ENCODE data around the gene RBM4. TPM values are rescaled to one million over a fixed set of nuclear protein-coding genes. Genes with fewer than 3 reads are reported as not detected.

Gene RBM4
- total RNA-seq, 1 experiment from 2014 or later = 144 TPM

DNA sequence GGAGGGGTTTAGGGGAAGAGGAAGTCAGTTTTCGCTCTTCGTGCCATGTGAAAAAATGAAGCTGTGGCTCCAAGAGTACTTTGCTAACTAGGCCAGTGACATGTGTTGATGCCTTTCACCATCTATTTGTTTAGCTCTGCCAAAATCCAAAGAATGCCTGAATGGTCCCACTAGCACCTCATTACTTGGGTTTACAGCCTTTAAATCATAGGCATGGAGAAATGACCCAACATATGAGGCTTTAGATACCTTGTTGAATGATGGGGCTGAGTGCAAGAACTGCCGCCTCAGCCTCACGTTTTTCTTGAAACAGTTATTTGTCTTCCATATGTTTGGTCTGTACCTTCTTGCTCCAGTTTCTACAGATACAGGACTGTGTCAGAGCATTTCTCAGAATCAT lies 8.3 kb downstream of the RBM4 start:
- intact Hi-C loops (cut with micrococcal nuclease; ENCODE audit: unreplicated experiment) = no loop called here
- Mint-ChIP-seq H3K4me1 (ENCODE audit: low read depth, unreplicated experiment) (peaks cover 44% of the 10 kb centered on the region), H3K4me3 (ENCODE audit: low read depth, unreplicated experiment) (no peak overlapping the region), H3K9me3 (ENCODE audit: low read depth, unreplicated experiment) (no peaks in the 10 kb centered on the region), H3K36me3 (ENCODE audit: insufficient read depth, unreplicated experiment) (peaks cover 92% of the 10 kb centered on the region), H3K27me3 (ENCODE audit: unreplicated experiment) (no peaks in the 10 kb centered on the region), H3K27ac (ENCODE audit: unreplicated experiment) (peak overlapping the region; percentile 39)
- TF ChIP-seq, protein P1, sequence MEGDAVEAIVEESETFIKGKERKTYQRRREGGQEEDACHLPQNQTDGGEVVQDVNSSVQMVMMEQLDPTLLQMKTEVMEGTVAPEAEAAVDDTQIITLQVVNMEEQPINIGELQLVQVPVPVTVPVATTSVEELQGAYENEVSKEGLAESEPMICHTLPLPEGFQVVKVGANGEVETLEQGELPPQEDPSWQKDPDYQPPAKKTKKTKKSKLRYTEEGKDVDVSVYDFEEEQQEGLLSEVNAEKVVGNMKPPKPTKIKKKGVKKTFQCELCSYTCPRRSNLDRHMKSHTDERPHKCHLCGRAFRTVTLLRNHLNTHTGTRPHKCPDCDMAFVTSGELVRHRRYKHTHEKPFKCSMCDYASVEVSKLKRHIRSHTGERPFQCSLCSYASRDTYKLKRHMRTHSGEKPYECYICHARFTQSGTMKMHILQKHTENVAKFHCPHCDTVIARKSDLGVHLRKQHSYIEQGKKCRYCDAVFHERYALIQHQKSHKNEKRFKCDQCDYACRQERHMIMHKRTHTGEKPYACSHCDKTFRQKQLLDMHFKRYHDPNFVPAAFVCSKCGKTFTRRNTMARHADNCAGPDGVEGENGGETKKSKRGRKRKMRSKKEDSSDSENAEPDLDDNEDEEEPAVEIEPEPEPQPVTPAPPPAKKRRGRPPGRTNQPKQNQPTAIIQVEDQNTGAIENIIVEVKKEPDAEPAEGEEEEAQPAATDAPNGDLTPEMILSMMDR (IDR thresholded peaks at IDR 0.05; ENCODE audit: unreplicated experiment) = no peak
- BruUV-seq (replicated peaks) = no TSS peak
- no peak for DNase-seq
- CTCF ChIA-PET = interaction anchor here (0.6 to 1.9 kb wide), 3 partner anchors 9 to 38 kb away, joined by 3 to 6 read pairs (median 6); no protein-coding TSS in a partner anchor

DNA sequence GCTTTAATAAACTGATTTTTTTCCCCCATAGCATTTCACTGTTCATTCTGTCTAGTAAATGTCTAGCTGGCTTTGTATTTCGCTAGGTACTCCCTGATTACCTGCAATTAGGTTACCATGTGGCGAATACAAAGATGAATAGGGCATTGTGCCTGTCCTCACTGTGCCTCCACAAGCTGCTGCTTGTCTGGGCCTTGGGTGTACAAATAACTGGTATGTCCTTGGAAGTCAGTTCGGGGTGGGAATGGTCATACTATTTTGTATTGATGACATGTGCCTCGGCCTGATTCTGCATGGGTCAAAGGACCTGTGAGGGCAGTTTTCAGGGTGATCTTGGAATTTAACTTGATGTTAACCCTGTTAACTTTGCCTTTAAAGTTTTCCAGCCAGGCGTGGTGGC lies 11.4 kb downstream of the RBM4 start:
- CTCF ChIA-PET = no interaction called here
- no peaks in the 10 kb centered on the region for H3K9me3 Mint-ChIP-seq (ENCODE audit: low read depth, unreplicated experiment)
- TF ChIP-seq, protein P1 (IDR thresholded peaks at IDR 0.05; ENCODE audit: unreplicated experiment) = no peak
- no peak overlapping the region for H3K27ac Mint-ChIP-seq (ENCODE audit: unreplicated experiment)
- H3K4me3 Mint-ChIP-seq (ENCODE audit: low read depth, unreplicated experiment) = no peak overlapping the region
- no peaks in the 10 kb centered on the region for H3K27me3 Mint-ChIP-seq (ENCODE audit: unreplicated experiment)
- no peak for DNase-seq
- no TSS peak for BruUV-seq (replicated peaks)
- peaks cover 89% of the 10 kb centered on the region for H3K36me3 Mint-ChIP-seq (ENCODE audit: insufficient read depth, unreplicated experiment)
- peaks cover 15% of the 10 kb centered on the region for H3K4me1 Mint-ChIP-seq (ENCODE audit: low read depth, unreplicated experiment)
- intact Hi-C loops (cut with micrococcal nuclease; ENCODE audit: unreplicated experiment) = no loop called here

DNA sequence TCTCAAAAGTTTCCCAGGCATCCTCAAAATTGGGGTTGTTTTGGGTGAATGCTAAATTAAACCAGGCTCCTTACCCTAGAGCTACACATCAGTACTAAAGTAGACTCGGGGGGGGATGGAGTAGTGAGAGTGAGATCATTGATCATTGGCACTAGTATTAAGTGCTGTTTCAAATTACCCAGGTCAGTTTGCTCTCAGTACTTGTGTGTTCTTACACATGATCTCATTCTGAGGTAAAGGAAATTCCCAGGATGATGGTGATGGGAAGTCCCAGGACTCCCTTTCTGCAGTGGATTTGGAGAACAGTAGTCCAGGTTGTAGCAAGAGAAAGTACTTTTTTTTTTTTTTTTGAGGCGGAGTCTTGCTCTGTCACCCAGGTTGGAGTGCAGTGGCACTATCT lies 12.5 kb downstream of the RBM4 start:
- H3K27ac Mint-ChIP-seq (ENCODE audit: unreplicated experiment) = no peak overlapping the region
- no peak overlapping the region for H3K4me3 Mint-ChIP-seq (ENCODE audit: low read depth, unreplicated experiment)
- intact Hi-C loops (cut with micrococcal nuclease; ENCODE audit: unreplicated experiment) = no loop called here
- CTCF ChIA-PET = no interaction called here
- DNase-seq = no peak
- H3K27me3 Mint-ChIP-seq (ENCODE audit: unreplicated experiment) = no peaks in the 10 kb centered on the region
- peaks cover 88% of the 10 kb centered on the region for H3K36me3 Mint-ChIP-seq (ENCODE audit: insufficient read depth, unreplicated experiment)
- H3K9me3 Mint-ChIP-seq (ENCODE audit: low read depth, unreplicated experiment) = no peaks in the 10 kb centered on the region
- peaks cover 5% of the 10 kb centered on the region for H3K4me1 Mint-ChIP-seq (ENCODE audit: low read depth, unreplicated experiment)
- no TSS peak for BruUV-seq (replicated peaks)
- TF ChIP-seq, protein P1 (IDR thresholded peaks at IDR 0.05; ENCODE audit: unreplicated experiment) = no peak

DNA sequence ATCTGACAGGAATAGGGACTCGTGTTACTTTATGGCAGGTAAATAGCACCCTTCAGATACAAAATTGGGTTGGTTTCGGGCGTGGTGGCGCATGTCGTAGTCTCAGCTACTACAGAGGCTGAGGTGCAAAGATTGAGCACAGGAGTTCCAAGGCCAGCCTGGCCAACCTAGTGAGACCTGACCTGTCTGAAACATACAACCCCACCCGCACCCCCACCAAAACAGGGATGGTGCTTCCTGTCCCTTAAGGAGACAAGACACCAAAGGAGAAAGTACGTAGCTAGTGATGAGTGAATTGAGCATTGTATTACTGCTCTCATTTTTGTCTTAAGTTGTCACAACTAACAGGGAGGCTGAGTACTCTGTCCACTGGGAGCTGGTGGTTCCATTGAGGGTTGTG lies 14.1 kb downstream of the RBM4 start:
- Mint-ChIP-seq H3K9me3 (ENCODE audit: low read depth, unreplicated experiment) (no peaks in the 10 kb centered on the region), H3K36me3 (ENCODE audit: insufficient read depth, unreplicated experiment) (peaks cover 84% of the 10 kb centered on the region), H3K4me3 (ENCODE audit: low read depth, unreplicated experiment) (no peak overlapping the region), H3K27ac (ENCODE audit: unreplicated experiment) (no peak overlapping the region), H3K4me1 (ENCODE audit: low read depth, unreplicated experiment) (no peaks in the 10 kb centered on the region), H3K27me3 (ENCODE audit: unreplicated experiment) (no peaks in the 10 kb centered on the region)
- intact Hi-C loops (cut with micrococcal nuclease; ENCODE audit: unreplicated experiment) = no loop called here
- no peak for DNase-seq
- CTCF ChIA-PET = no interaction called here
- TF ChIP-seq, protein P1 (IDR thresholded peaks at IDR 0.05; ENCODE audit: unreplicated experiment) = no peak
- BruUV-seq (replicated peaks) = no TSS peak
